ENCODE results near the gene ZNF512. TPM values are rescaled to one million over a fixed set of nuclear protein-coding genes. Genes with fewer than 3 reads are reported as not detected.

Gene ZNF512, protein sequence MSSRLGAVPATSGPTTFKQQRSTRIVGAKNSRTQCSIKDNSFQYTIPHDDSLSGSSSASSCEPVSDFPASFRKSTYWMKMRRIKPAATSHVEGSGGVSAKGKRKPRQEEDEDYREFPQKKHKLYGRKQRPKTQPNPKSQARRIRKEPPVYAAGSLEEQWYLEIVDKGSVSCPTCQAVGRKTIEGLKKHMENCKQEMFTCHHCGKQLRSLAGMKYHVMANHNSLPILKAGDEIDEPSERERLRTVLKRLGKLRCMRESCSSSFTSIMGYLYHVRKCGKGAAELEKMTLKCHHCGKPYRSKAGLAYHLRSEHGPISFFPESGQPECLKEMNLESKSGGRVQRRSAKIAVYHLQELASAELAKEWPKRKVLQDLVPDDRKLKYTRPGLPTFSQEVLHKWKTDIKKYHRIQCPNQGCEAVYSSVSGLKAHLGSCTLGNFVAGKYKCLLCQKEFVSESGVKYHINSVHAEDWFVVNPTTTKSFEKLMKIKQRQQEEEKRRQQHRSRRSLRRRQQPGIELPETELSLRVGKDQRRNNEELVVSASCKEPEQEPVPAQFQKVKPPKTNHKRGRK
- total RNA-seq, result 17.3 and 43.6 TPM in 2 replicates

DNA sequence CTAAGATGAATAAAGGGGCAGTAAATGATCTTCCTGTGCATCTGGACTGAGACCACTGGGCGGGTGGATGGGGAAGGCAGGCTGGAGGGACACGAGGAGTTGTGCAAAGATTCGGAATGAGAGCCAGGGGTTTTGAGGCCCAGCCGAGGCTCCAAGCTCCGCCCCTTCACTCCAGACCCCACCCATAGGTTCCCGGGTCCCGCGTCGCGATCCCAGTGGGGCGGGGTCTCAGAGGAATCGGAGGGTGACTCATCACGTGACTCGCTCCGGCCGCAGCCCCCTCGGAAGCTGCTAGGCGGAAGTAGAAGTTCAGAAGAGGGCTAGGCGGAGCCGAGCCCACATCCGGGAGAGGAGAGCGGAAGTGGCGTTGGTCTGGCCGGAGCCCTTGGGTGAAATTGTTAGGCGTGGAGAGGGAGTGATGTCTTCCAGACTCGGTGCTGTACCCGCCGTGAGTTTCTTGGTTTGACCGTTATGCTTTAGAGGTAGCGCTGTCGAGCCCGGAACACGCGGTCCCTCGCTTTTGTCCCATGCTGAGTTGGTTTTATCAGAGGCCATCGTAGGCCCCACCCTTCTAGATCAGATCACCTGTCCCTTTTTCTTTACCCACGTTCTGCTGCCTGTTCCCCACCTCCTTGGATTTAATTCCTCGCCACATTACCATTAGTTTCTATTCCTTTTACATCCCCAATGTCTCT, at the start of gene ZNF512:
Gene ZNF512 (plus strand): TSS at position 348 of the 695 bp plus-strand sequence. CDS start 71 bp downstream, at position 419.

DNA sequence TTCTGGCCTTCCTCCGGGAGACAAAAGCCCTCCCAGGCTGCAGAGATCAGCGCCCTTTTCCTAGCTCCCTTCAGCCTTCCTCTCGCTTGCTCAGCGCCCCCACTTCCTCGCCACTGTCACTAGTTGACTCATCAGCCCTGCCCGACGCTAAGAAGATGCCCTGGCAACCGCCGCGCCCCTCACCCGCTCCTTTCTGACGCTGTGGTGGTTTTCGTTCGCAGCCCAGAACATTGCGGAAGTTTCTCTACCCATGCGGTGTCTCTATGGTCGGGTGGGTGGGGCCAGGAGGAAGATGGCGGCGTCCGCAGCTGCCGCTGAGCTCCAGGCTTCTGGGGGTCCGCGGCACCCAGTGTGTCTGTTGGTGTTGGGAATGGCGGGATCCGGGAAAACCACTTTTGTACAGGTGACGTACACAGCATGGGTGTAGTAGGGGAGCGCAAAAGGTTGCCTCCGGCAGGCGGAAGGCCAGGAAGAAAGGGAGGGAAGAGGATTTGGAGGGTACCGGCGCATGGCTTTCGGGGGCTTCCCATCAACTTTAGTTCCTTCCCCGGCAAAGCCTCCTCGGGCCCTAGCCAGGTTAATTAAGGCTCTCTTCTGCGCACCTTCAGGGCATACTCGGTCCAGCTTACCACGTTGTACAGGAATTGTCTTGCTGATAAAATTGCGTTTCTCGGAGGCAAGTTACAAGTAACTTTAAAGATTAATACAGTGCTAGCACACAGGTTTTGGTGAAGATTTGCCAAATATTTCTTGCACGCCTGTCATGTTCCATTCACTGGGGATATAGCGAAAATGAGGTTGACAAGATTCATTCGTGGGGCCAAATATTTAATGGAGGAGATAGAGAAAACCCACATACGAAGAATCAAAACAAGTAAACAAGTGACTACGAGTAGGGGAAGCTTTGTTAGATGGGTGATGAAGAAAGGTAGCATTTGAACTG, 46.2 kb downstream of the ZNF512 start, which contains the start of the genes CCDC121 and GPN1:
Gene CCDC121 (minus strand): TSS at position 246 of the 943 bp plus-strand sequence. CDS start 1,213 bp downstream, outside the sequence.
Gene GPN1 (plus strand): TSS at position 284 of the 943 bp plus-strand sequence. CDS start 9 bp downstream, at position 293.

DNA sequence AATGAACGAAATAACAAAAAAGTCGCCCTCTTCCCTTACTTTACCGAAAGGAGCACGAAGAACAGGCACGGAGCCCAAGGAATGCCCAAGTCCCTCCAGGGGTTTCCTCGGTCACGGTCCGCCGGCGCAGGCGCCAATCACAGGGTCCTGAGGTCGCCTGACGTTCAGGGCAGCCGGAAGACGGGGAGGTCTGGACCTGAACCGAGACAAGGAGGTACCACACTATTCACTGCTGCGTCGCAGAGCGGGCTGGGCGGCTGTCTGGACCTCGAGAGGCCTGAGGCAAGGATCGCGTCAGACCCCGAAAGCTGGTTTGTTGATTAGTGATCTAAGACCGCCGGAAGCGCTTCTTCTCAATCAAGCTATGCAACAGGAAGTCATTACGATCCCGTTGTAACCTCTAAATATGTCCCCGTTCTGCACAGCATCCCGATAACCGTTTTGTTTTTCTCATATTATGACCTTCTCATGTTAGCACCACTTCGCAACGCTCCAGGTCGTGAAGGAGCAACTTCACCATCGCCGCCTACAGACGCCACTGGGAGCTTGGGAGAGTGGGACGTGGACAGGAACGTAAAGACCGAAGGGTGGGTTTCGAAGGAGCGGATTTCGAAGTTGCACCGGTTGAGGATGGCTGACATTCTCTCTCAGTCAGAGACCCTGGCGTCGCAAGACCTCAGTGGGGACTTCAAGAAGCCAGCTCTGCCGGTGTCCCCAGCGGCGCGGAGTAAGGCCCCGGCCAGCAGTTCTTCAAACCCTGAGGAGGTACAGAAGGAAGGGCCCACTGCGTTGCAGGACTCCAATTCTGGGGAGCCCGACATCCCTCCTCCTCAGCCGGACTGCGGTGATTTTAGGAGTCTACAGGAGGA, 80.7 kb downstream of the ZNF512 start, which contains the start of the genes SLC4A1AP and SUPT7L:
Gene SLC4A1AP (plus strand): TSS at position 605 of the 869 bp plus-strand sequence. CDS start 26 bp downstream, at position 631.
Gene SUPT7L (minus strand): TSS at position 330 of the 869 bp plus-strand sequence. CDS start 1,422 bp downstream, outside the sequence.

Other genes with a start within 250 kb of the ZNF512 start
- gene GTF3C2, start 226.3 kb upstream of the ZNF512 start, total RNA-seq, result 50.5 and 53.7 TPM in 2 replicates
- 39.9 and 53.0 TPM in 2 replicates for gene EIF2B4, start 212.7 kb upstream of the ZNF512 start, total RNA-seq
- gene SNX17, start 212.4 kb upstream of the ZNF512 start, total RNA-seq, result 194 and 201 TPM in 2 replicates
- gene ZNF513, start 202.3 kb upstream of the ZNF512 start, total RNA-seq, result 5.1 and 6.6 TPM in 2 replicates
- gene PPM1G, start 173.5 kb upstream of the ZNF512 start, total RNA-seq, result 100 and 113 TPM in 2 replicates
- gene NRBP1, start 154.4 kb upstream of the ZNF512 start, total RNA-seq, result 96.9 and 112 TPM in 2 replicates
- not detected in 2 replicates for gene KRTCAP3, start 140.7 kb upstream of the ZNF512 start, total RNA-seq
- 17.6 and 19.5 TPM in 2 replicates for gene IFT172, start 93.3 kb upstream of the ZNF512 start, total RNA-seq
- 28.5 and 31.9 TPM in 2 replicates for gene FNDC4, start 87.8 kb upstream of the ZNF512 start, total RNA-seq
- not detected in 2 replicates for gene GCKR, start 86.2 kb upstream of the ZNF512 start, total RNA-seq
- 1.2 and 2.7 TPM in 2 replicates for gene CCDC121, start 46.0 kb downstream of the ZNF512 start, total RNA-seq
- gene GPN1, start 46.0 kb downstream of the ZNF512 start, total RNA-seq, result 43.2 and 49.1 TPM in 2 replicates
- gene SUPT7L, start 80.6 kb downstream of the ZNF512 start, total RNA-seq, result 21.1 and 23.6 TPM in 2 replicates
- gene SLC4A1AP, start 80.8 kb downstream of the ZNF512 start, total RNA-seq, result 23.4 and 26.5 TPM in 2 replicates
- 138 and 140 TPM in 2 replicates for gene MRPL33, start 188.7 kb downstream of the ZNF512 start, total RNA-seq

Data from myometrial cell (primary cell).